ENCODE results near the gene FAM241B.

DNA sequence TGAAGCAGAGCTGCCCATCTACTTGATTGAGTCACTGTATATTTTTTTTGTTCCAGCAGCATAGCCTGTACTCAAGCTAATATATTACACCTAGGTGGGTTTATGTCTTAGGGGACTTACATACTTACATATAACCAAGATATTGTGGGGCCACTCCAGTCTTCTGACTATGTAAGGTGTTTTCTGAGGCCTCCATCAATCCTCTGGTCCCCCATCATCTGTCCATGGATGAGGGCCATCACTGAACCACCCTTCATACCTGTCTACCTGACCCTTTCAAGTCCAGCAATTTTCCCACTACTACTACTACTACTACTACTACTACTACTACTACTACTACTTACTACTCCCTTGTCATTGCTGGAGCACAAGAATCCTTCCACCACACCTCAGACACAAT, 3.2 kb upstream of the FAM241B start:
- no peak for TF ChIP-seq PRDM1 (tag by site-specific recombination; IDR thresholded peaks at IDR 0.05)
- TF ChIP-seq, protein P1, sequence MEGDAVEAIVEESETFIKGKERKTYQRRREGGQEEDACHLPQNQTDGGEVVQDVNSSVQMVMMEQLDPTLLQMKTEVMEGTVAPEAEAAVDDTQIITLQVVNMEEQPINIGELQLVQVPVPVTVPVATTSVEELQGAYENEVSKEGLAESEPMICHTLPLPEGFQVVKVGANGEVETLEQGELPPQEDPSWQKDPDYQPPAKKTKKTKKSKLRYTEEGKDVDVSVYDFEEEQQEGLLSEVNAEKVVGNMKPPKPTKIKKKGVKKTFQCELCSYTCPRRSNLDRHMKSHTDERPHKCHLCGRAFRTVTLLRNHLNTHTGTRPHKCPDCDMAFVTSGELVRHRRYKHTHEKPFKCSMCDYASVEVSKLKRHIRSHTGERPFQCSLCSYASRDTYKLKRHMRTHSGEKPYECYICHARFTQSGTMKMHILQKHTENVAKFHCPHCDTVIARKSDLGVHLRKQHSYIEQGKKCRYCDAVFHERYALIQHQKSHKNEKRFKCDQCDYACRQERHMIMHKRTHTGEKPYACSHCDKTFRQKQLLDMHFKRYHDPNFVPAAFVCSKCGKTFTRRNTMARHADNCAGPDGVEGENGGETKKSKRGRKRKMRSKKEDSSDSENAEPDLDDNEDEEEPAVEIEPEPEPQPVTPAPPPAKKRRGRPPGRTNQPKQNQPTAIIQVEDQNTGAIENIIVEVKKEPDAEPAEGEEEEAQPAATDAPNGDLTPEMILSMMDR (tag by site-specific recombination; IDR thresholded peaks at IDR 0.05): no peak
